Colonic mucosa (tissue), 4 donors: Measurements from ENCODE around the gene SOX6. TPM values are rescaled to one million over a fixed set of nuclear protein-coding genes. Genes with fewer than 3 reads are reported as not detected.

ENCODE experiments used
- DNase-seq: peaks from one replicate; pipeline ENCODE4 v3.0.0-alpha.2; 2020
- H3K27ac ChIP-seq: fragments of 200-600 bp; one replicate; pipeline ENCODE4 v1.8.0; 2021
- H3K27me3 ChIP-seq: fragments of 200-600 bp; one replicate; pipeline ENCODE4 v1.8.0; 2021
- H3K36me3 ChIP-seq: fragments of 200-600 bp; one replicate; pipeline ENCODE4 v1.8.0; 2021
- H3K4me1 ChIP-seq: fragments of 200-600 bp; one replicate; pipeline ENCODE4 v1.8.0; 2021; ENCODE audit warnings: mild to moderate bottlenecking
- H3K4me3 ChIP-seq: fragments of 200-600 bp; one replicate; pipeline ENCODE4 v1.8.0; 2021
- H3K9ac ChIP-seq, 2 donors: one replicate each; pipeline ENCODE4 v1.7.0; 2013; ENCODE audit warnings: control low read depth in 2 of 2, low read depth in 2 of 2, low read length in 2 of 2
- H3K9me3 ChIP-seq: fragments of 200-600 bp; one replicate; pipeline ENCODE4 v1.8.0; 2021
- intact Hi-C: fragments of 100-400 bp; cut with DNase I; formaldehyde crosslinking; loops from one replicate; pipeline ENCODE4 v1.14.1; 2022
- total RNA-seq, 2 donors: library from RNA; stranded (reverse); fragmentation: NEBNext Ultra II Directional in 1 of 2; extraction: Animal tissue kit (Norgen Biotek cat#: 25700) in 1 of 2; gene quantifications; one replicate each; pipeline ENCODE4 v1.2.1, GENCODE V29; 2021
- TF ChIP-seq, protein P1 (sequence below): fragments of 200-600 bp; IDR thresholded peaks from one replicate; pipeline ENCODE4 v1.8.0; 2022; ENCODE audit warnings: antibody characterized with exemption, mild to moderate bottlenecking
- donor health status: healthy.
- donor health status: DM: no; HTN: no; CAD: no.
- donor health status: DM: no; HTN: no; CAD: no.

Gene SOX6
- total RNA-seq, 2 donors from 2014 or later = 2.1 to 3.0 TPM

DNA sequence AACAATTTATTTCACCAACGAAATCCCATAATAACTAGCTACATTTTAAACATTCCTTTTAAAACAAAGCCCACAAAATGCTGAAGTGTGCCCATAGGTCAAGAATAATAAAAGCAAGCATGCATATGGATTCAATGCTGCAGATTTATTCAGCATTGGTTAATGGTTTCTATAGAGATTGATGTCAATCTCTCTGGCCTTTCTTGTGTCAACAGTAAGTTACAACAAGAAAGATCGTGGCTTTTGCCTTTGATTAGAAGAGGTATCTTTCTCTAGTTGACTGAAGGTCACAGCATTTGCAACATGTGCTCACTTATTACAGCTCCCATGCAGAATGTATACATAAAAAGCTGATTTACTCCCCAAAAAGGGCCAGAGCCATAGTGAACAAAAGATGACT lies 1.4 kb upstream of the SOX6 start:
- Histone ChIP-seq H3K27ac (no peak overlapping the region), H3K27me3 (no peaks in the 10 kb centered on the region), H3K4me1 (no peaks in the 10 kb centered on the region), H3K9me3 (no peaks in the 10 kb centered on the region), H3K4me3 (no peak overlapping the region), H3K36me3 (no peaks in the 10 kb centered on the region), H3K9ac (no peak overlapping the region)
- intact Hi-C loops = no loop called here
- TF ChIP-seq, protein P1, sequence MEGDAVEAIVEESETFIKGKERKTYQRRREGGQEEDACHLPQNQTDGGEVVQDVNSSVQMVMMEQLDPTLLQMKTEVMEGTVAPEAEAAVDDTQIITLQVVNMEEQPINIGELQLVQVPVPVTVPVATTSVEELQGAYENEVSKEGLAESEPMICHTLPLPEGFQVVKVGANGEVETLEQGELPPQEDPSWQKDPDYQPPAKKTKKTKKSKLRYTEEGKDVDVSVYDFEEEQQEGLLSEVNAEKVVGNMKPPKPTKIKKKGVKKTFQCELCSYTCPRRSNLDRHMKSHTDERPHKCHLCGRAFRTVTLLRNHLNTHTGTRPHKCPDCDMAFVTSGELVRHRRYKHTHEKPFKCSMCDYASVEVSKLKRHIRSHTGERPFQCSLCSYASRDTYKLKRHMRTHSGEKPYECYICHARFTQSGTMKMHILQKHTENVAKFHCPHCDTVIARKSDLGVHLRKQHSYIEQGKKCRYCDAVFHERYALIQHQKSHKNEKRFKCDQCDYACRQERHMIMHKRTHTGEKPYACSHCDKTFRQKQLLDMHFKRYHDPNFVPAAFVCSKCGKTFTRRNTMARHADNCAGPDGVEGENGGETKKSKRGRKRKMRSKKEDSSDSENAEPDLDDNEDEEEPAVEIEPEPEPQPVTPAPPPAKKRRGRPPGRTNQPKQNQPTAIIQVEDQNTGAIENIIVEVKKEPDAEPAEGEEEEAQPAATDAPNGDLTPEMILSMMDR = no peak
- DNase-seq = no peak

DNA sequence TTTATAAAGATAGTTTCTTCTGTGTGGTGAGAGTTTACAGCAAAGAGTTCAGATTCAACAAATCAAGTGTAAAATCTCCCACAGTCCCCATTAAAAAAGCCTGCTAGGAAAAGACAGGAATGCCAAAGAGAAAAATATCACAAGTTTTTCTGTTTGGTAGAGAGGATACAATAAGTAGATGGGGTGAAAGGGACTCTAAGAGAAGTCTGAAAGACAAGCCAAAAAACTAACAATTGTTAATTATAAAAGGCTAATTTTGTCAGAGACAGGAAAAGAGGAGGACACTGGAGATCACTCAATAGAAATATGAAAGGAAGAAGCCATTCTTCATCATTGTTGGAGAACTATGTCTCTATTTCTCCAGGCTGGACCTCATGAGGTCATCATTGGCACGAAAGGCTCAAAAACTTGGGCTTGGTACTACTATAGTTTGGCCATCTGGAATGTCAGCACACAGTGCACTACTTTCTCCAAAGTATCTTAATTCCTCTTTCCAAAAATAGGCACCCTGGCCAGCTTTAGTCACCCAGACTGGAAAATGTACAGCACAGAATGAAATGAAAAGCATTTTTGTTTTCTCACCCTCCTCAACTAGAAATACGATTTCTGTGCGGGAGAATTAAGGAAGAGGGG lies 531 bp upstream of the SOX6 start:
- H3K27ac ChIP-seq = no peak overlapping the region
- no peaks in the 10 kb centered on the region for H3K36me3 ChIP-seq
- no peaks in the 10 kb centered on the region for H3K27me3 ChIP-seq
- no peak overlapping the region for H3K4me3 ChIP-seq
- H3K9ac ChIP-seq = no peak overlapping the region
- intact Hi-C loops = no loop called here
- no peaks in the 10 kb centered on the region for H3K4me1 ChIP-seq
- H3K9me3 ChIP-seq = no peaks in the 10 kb centered on the region
- TF ChIP-seq, protein P1 = no peak
- DNase-seq = no peak

DNA sequence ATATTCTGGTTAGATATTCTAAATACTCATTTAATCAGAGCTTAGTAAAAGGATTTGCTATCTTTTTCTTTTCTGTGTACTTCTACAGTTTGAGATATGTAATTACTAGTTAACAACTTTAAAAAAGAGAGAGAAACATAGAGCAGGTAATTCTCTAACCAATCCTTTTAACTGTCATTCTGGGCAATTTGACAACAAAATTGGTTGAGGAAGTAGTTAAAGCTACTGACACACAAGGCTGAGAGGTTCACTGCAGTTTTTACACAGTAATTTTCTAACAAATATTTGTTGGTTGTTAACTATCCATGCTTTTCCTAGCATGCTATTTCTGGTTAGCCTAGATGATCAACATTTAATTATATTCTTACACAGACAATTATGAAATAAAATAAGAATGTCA lies 3.6 kb downstream of the SOX6 start:
- no peaks in the 10 kb centered on the region for H3K27me3 ChIP-seq
- no peak for DNase-seq
- H3K4me3 ChIP-seq = no peak overlapping the region
- no peak overlapping the region for H3K27ac ChIP-seq
- TF ChIP-seq, protein P1 = no peak
- no peaks in the 10 kb centered on the region for H3K9me3 ChIP-seq
- no peaks in the 10 kb centered on the region for H3K4me1 ChIP-seq
- no peaks in the 10 kb centered on the region for H3K36me3 ChIP-seq
- no peak overlapping the region for H3K9ac ChIP-seq
- intact Hi-C loops = no loop called here

DNA sequence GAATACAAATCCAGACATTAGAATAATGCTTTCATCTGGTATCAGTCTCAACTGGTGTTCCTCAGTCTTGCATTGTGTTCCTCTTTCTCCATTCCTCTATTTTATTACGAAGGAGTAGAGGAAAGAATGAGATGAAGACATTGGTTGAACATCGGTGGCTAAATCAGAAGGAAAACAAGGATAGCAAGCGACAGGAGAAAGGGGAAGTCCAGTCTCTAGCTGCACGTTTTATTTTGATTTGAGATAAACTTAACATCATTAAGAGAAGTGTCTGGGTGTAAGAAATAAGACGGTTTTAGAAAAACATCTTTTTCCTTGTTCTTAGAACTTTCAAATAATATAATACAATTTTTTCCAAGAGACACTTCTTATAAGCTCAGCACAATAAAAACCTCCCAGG lies 6.2 kb downstream of the SOX6 start:
- no peaks in the 10 kb centered on the region for H3K4me1 ChIP-seq
- no peak for DNase-seq

DNA sequence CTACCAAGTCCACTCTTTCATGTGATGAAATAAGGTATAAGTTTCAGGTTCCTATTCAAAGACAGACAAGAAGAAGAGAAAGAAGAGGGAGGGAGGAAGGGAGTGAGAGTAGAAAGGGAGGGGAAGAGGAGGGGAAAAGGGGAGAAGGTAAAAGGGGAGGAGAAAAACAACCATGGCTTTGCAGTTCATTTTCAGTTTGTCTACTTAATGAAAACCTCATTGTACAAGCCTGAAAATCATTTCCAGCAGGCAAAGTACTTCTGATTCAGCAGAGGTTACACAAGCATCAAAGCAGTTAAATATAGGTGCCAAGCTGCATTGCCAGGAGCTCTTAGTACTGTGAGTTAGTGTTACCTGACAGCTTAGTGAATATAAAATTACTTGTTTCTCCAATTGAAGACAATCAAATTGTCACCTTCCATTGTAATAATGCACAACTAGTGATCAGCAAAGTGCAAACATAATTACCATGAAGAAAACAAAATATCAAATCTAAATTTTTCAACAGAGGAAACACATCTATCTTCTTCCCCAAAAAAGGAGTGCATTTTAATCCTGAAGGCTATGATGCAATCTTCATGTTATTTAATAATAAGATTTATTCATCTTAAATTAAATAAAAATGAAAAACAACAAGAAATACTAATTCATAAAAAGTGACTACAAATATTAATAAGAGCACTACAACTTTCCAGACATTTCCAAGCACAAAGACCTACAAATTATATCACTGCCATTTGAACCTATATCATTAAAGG lies 8.2 kb downstream of the SOX6 start:
- H3K36me3 ChIP-seq = no peaks in the 10 kb centered on the region
- intact Hi-C loops = no loop called here
- H3K27ac ChIP-seq = no peak overlapping the region
- no peaks in the 10 kb centered on the region for H3K27me3 ChIP-seq
- no peak for DNase-seq
- H3K4me1 ChIP-seq = no peaks in the 10 kb centered on the region
- H3K9ac ChIP-seq = no peak overlapping the region
- TF ChIP-seq, protein P1 = no peak
- H3K4me3 ChIP-seq = no peak overlapping the region
- H3K9me3 ChIP-seq = no peaks in the 10 kb centered on the region

More for the DNA sequence above, 6.2 kb downstream of the SOX6 start:
- no peak overlapping the region for H3K9ac ChIP-seq
- H3K9me3 ChIP-seq = no peaks in the 10 kb centered on the region
- no peak overlapping the region for H3K27ac ChIP-seq
- H3K4me3 ChIP-seq = no peak overlapping the region
- TF ChIP-seq, protein P1 = no peak
- H3K27me3 ChIP-seq = no peaks in the 10 kb centered on the region
- intact Hi-C loops = no loop called here
- no peaks in the 10 kb centered on the region for H3K36me3 ChIP-seq
